H1 (cell line): ENCODE measurements around the gene KCNQ1. TPM values are rescaled to one million over a fixed set of nuclear protein-coding genes. Genes with fewer than 3 reads are reported as not detected.

Source experiments
- CTCF ChIA-PET: fragments of 300-600 bp; sonication (Branson Sonifier 250); formaldehyde crosslinking; loops from one replicate; lab custom pipeline; 2021; ENCODE audit not compliant: partially characterized antibody; lab: Charles Lee
- POLR2A ChIA-PET: fragments of 300-600 bp; sonication (Branson Sonifier 250); formaldehyde crosslinking; loops from one replicate; lab custom pipeline; 2021; ENCODE audit warnings: inconsistent platforms; ENCODE audit not compliant: partially characterized antibody; lab: Charles Lee
- DNase-seq, 2 experiments: peaks; one replicate each; pipeline versions ENCODE4 v3.0.0 to v3.0.0-alpha.2; 2010 to 2022; ENCODE audit warnings: low spot score in 2 of 2, low read depth in 1 of 2, mixed read lengths in 1 of 2
- FAIRE-seq: peaks from 2 replicates; lab custom pipeline; 2011; peaks lifted over from hg19 to GRCh38; lab: Jason Lieb, UNC
- H2AFZ ChIP-seq: 2 replicates; pipeline ENCODE4 v1.8.1; 2012; ENCODE audit warnings: low read length, inconsistent platforms
- H2AK5ac ChIP-seq: 2 replicates; pipeline ENCODE4 v1.6.1; 2013; ENCODE audit warnings: low read depth, low read length
- H2BK120ac ChIP-seq: replicated peaks from 2 replicates; pipeline ENCODE3; 2013; ENCODE audit warnings: low read depth, low read length, inconsistent platforms
- H2BK12ac ChIP-seq: 2 replicates; pipeline ENCODE4 v1.6.1; 2013; ENCODE audit warnings: low read depth, low read length
- H2BK15ac ChIP-seq: 2 replicates; pipeline ENCODE4 v1.6.1; 2013; ENCODE audit warnings: low read length
- H2BK20ac ChIP-seq: 2 replicates; pipeline ENCODE4 v1.6.1; 2013; ENCODE audit warnings: low read length
- H2BK5ac ChIP-seq: 2 replicates; pipeline ENCODE4 v1.6.1; 2013; ENCODE audit warnings: low read depth, low read length
- H3K14ac ChIP-seq: 2 replicates; pipeline ENCODE4 v1.6.1; 2013; ENCODE audit warnings: inconsistent platforms; ENCODE audit not compliant: insufficient read length
- H3K18ac ChIP-seq: 2 replicates; pipeline ENCODE4 v1.6.1; 2013; ENCODE audit warnings: low read length; ENCODE audit errors: extremely low read depth
- H3K23ac ChIP-seq: 2 replicates; pipeline ENCODE4 v1.6.1; 2013; ENCODE audit warnings: inconsistent platforms; ENCODE audit not compliant: insufficient read length
- H3K23me2 ChIP-seq: 2 replicates; pipeline ENCODE4 v1.6.1; 2013; ENCODE audit warnings: low read depth, low read length
- H3K27ac ChIP-seq: 2 replicates; pipeline ENCODE4 v1.6.1; 2011; ENCODE audit warnings: low read depth, low read length, inconsistent platforms
- H3K27me3 ChIP-seq, 4 experiments: replicated peaks in 1 of 4; 1 replicate in 1 of 4; 2 replicates in 3 of 4; pipeline versions ENCODE4 v1.6.1 to v1.8.1; 2011 to 2013; ENCODE audit warnings: low read length in 3 of 4, mild to moderate bottlenecking in 3 of 4, inconsistent platforms in 2 of 4, mixed read lengths in 2 of 4, moderate library complexity in 1 of 4; ENCODE audit not compliant: control insufficient read depth in 3 of 4, insufficient read depth in 3 of 4; ENCODE audit errors: extremely low read depth in 1 of 4
- H3K36me3 ChIP-seq, 4 experiments: 2 replicates each; pipeline versions ENCODE4 v1.6.1 to v1.8.1; 2011 to 2013; ENCODE audit warnings: mild to moderate bottlenecking in 4 of 4, low read length in 3 of 4, moderate library complexity in 2 of 4, control low read depth in 1 of 4, inconsistent platforms in 1 of 4; ENCODE audit not compliant: insufficient read depth in 4 of 4, control insufficient read depth in 2 of 4
- H3K4ac ChIP-seq: replicated peaks from 2 replicates; pipeline ENCODE3; 2013; ENCODE audit warnings: low read length, low read depth, mixed read lengths, inconsistent platforms; ENCODE audit not compliant: insufficient read length
- H3K4me1 ChIP-seq, 4 experiments: replicated peaks in 1 of 4; 1 replicate in 1 of 4; 2 replicates in 3 of 4; pipeline versions ENCODE4 v1.6.1 to v1.8.1; 2011 to 2013; ENCODE audit warnings: low read length in 3 of 4, inconsistent platforms in 2 of 4, mixed read lengths in 1 of 4; ENCODE audit not compliant: insufficient read depth in 4 of 4, control insufficient read depth in 3 of 4
- H3K4me2 ChIP-seq, 2 experiments: 2 replicates each; pipeline versions ENCODE4 v1.6.1 to v1.8.1; 2011 to 2013; ENCODE audit warnings: low read depth in 2 of 2, low read length in 2 of 2, control low read depth in 1 of 2, inconsistent platforms in 1 of 2, mild to moderate bottlenecking in 1 of 2; ENCODE audit not compliant: insufficient read depth in 1 of 2
- H3K4me3 ChIP-seq, 4 experiments: fragments of 200-600, 300-600 bp in 1 of 4; sonication (generic), shearing (Covaris generic), sonication (Bioruptor Twin) in 1 of 4; 2 replicates each; pipeline versions ENCODE4 v1.5.1 to v1.8.1; 2011 to 2016; ENCODE audit warnings: low read length in 4 of 4, low read depth in 3 of 4, control low read depth in 2 of 4, inconsistent platforms in 2 of 4, mild to moderate bottlenecking in 2 of 4, mixed read lengths in 1 of 4, moderate library complexity in 1 of 4; ENCODE audit not compliant: insufficient read depth in 2 of 4; ENCODE audit errors: extremely low read depth in 1 of 4
- H3K56ac ChIP-seq: replicated peaks from 2 replicates; pipeline ENCODE3; 2013; ENCODE audit warnings: low read depth, mild to moderate bottlenecking, mixed read lengths, low read length, inconsistent platforms; ENCODE audit not compliant: insufficient read length
- H3K79me1 ChIP-seq: 2 replicates; pipeline ENCODE4 v1.6.1; 2013; ENCODE audit warnings: low read depth, low read length, control low read depth
- H3K79me2 ChIP-seq, 2 experiments: 2 replicates each; pipeline versions ENCODE4 v1.6.1 to v1.8.1; 2012 to 2013; ENCODE audit warnings: low read length in 2 of 2, mild to moderate bottlenecking in 2 of 2, inconsistent platforms in 1 of 2; ENCODE audit not compliant: insufficient read depth in 2 of 2, control insufficient read depth in 1 of 2
- H3K9ac ChIP-seq, 4 experiments: replicated peaks in 1 of 4; 1 replicate in 1 of 4; 2 replicates in 3 of 4; pipeline versions ENCODE4 v1.6.1 to v1.8.1; 2011 to 2013; ENCODE audit warnings: low read depth in 3 of 4, low read length in 3 of 4, control low read depth in 2 of 4, mild to moderate bottlenecking in 2 of 4, moderate library complexity in 2 of 4, inconsistent platforms in 1 of 4; ENCODE audit errors: extremely low read depth in 1 of 4
- H3K9me3 ChIP-seq, 2 experiments: 2 replicates each; pipeline versions ENCODE4 v1.6.1 to v1.8.1; 2012 to 2013; ENCODE audit warnings: mild to moderate bottlenecking in 2 of 2, moderate library complexity in 2 of 2, control low read depth in 1 of 2, inconsistent platforms in 1 of 2, low read depth in 1 of 2, low read length in 1 of 2, mixed read lengths in 1 of 2; ENCODE audit not compliant: insufficient read depth in 2 of 2
- H4K20me1 ChIP-seq, 2 experiments: replicated peaks in 1 of 2; 2 replicates each; pipeline versions ENCODE3 to v1.8.1; 2011 to 2013; ENCODE audit warnings: inconsistent platforms in 2 of 2, low read length in 2 of 2, mild to moderate bottlenecking in 1 of 2; ENCODE audit not compliant: insufficient read depth in 2 of 2, control insufficient read depth in 1 of 2
- H4K5ac ChIP-seq: 2 replicates; pipeline ENCODE4 v1.6.1; 2013; ENCODE audit warnings: low read length, low read depth, mixed read lengths, inconsistent platforms; ENCODE audit not compliant: insufficient read length
- H4K8ac ChIP-seq: 2 replicates; pipeline ENCODE4 v1.8.0; 2013; ENCODE audit warnings: mild to moderate bottlenecking, moderate library complexity, low read length, inconsistent platforms; ENCODE audit not compliant: insufficient read depth; ENCODE audit errors: extremely low read depth
- H4K91ac ChIP-seq: replicated peaks from 2 replicates; pipeline ENCODE3; 2013; ENCODE audit warnings: low read length, mixed read lengths, inconsistent platforms; ENCODE audit not compliant: insufficient read length
- CTCF ChIP-seq, 3 experiments: IDR thresholded peaks; 1 replicate in 2 of 3; 2 replicates in 1 of 3; pipeline versions ENCODE4 v1.5.1 to v1.6.1; 2011; ENCODE audit warnings: low read length in 3 of 3, mild to moderate bottlenecking in 3 of 3, inconsistent platforms in 2 of 3, low read depth in 1 of 3, moderate library complexity in 1 of 3; ENCODE audit not compliant: insufficient read depth in 1 of 3; ENCODE audit errors: control extremely low read depth in 1 of 3
- EP300 ChIP-seq, 2 experiments: IDR thresholded peaks; 1 replicate in 1 of 2; 2 replicates in 1 of 2; pipeline ENCODE4 v1.6.1; 2011 to 2012; ENCODE audit warnings: low read depth in 2 of 2, low read length in 2 of 2, mild to moderate bottlenecking in 2 of 2, borderline replicate concordance in 1 of 2, inconsistent platforms in 1 of 2, moderate library complexity in 1 of 2
- SRF ChIP-seq: IDR thresholded peaks from 2 replicates; pipeline ENCODE4 v1.6.1; 2011; ENCODE audit warnings: mild to moderate bottlenecking, low read depth, low read length, moderate library complexity
- USF2 ChIP-seq: IDR thresholded peaks from 2 replicates; pipeline ENCODE4 v1.6.1; 2011; ENCODE audit warnings: low read length, improper control_type of control experiment
- WGBS, 2 experiments: shearing (Covaris generic) in 1 of 2; methylation state at CpG; one replicate each; pipeline versions ENCODE4 v1.1.6 to v1.1.7; 2013 to 2015; ENCODE audit warnings: low lambda C conversion rate in 2 of 2, mixed read lengths in 2 of 2, inconsistent platforms in 1 of 2, low coverage in 1 of 2, missing lambda C conversion rate in 1 of 2; ENCODE audit not compliant: insufficient replicate concordance in 2 of 2, insufficient coverage in 1 of 2, insufficient read length in 1 of 2; ENCODE audit errors: extremely low coverage in 1 of 2, missing lambda C conversion rate in 1 of 2; 5-methylcytosine and 5-hydroxymethylcytosine counted together
- polyA plus RNA-seq, 7 experiments: library from polyadenylated mRNA; depleted of rRNA in 3 of 7; stranded (reverse) in 5 of 7; unstranded in 2 of 7; fragments of >200 nt in 5 of 7; fragments of 200-250 nt in 2 of 7; gene quantifications; 1 replicate in 5 of 7; 2 replicates in 1 of 7; 4 replicates in 1 of 7; pipeline versions ENCODE4 v1.2.1 to v1.2.3, GENCODE V29; 2011 to 2013; ENCODE audit warnings: missing spikeins in 2 of 7, mixed read lengths in 2 of 7
- total RNA-seq: library from RNA; stranded (reverse); fragmentation: NEBNext Ultra II Directional; extraction: Animal tissue kit (Norgen Biotek cat#: 25700); gene quantifications from 2 replicates; pipeline ENCODE4 v1.2.1, GENCODE V29; 2021

KCNQ1 gene
- total and polyA plus RNA-seq, 2 of the 8 experiments (the other 6 are each of a cell fraction or from before 2014, with no cell fraction given): 1.9 to 2.0 TPM

GRCh38 chr11:2704356-2704755, 259.5 kb downstream of the KCNQ1 start:
- H3K4ac ChIP-seq: no peak overlapping the region
- H3K18ac ChIP-seq: peak overlapping the region; percentile 32; the same call in 1 of the 2 replicates
- no peak overlapping the region for H3K56ac ChIP-seq
- H2BK12ac ChIP-seq: 0 out of 2 replicates have a peak overlapping the region, but pooled peaks have one; percentile 56
- H4K20me1 ChIP-seq: no peaks in the 10 kb centered on the region
- peaks cover 5 to 57% (median 35%) of the 10 kb centered on the region in 4 experiments for H3K27me3 ChIP-seq
- no peaks in the 10 kb centered on the region for H3K79me2 ChIP-seq
- no peak overlapping the region for H3K4me3 ChIP-seq
- H2BK15ac ChIP-seq: no peak overlapping the region; the same call in 1 of the 2 replicates
- H2AK5ac ChIP-seq: peak overlapping the region; percentile 46; the same call in 1 of the 2 replicates
- no peaks in the 10 kb centered on the region; the same call in 1 of the 2 replicates for H3K23me2 ChIP-seq
- 87% methylated on average over 6 of the region's 6 CpGs; no CpG with 5 or more reads in 1 of the 2 experiments for WGBS, 2 experiments
- H3K4me1 ChIP-seq: peaks cover 0 to 20% (median 12%) of the 10 kb centered on the region in 4 experiments; a peak in 6 of 7 replicates
- DNase-seq (no peak), FAIRE-seq (no peak)
- no peak overlapping the region for H3K27ac ChIP-seq
- H4K5ac ChIP-seq: no peak overlapping the region
- H2BK120ac ChIP-seq: no peak overlapping the region
- H2BK20ac ChIP-seq: no peak overlapping the region
- no peak overlapping the region for H4K8ac ChIP-seq
- TF ChIP-seq EP300 (IDR thresholded peaks at IDR 0.05; ENCODE audit: borderline replicate concordance in 1 of 2, low read depth in 2 of 2, low read length in 2 of 2): no peak
- TF ChIP-seq SRF: no peak
- no peak for TF ChIP-seq CTCF (IDR thresholded peaks at IDR 0.05; ENCODE audit: control extremely low read depth in 1 of 3, insufficient read depth in 1 of 3, low read depth in 1 of 3, low read length in 3 of 3)
- no peak for TF ChIP-seq USF2
- H4K91ac ChIP-seq: peak overlapping the region; percentile 29
- no peak overlapping the region for H3K14ac ChIP-seq
- peaks cover 5 to 8% of the 10 kb centered on the region in 2 experiments; a peak in 3 of 4 replicates for H3K9me3 ChIP-seq
- CTCF ChIA-PET: interaction anchor here (1.2 to 1.4 kb wide), 2 partner anchors 9 to 12 kb away, joined by 3 to 4 read pairs; no protein-coding TSS in a partner anchor
- H3K79me1 ChIP-seq: no peaks in the 10 kb centered on the region
- no peak overlapping the region for H2AFZ ChIP-seq
- H3K23ac ChIP-seq: no peak overlapping the region
- POLR2A ChIA-PET: interaction anchor here (1.0 kb wide), 1 partner anchor 22 kb away, joined by 3 read pairs; no protein-coding TSS in a partner anchor
- no peaks in the 10 kb centered on the region; a peak in 1 of 8 replicates for H3K36me3 ChIP-seq
- no peak overlapping the region for H3K4me2 ChIP-seq
- H2BK5ac ChIP-seq: 0 out of 2 replicates have a peak overlapping the region, but pooled peaks have one; percentile 60
- H3K9ac ChIP-seq: no peak overlapping the region
